RWPE1 (cell line): ENCODE data around the gene GTF3C4.

Source experiments
- CTCF ChIA-PET: fragments of 350-600 bp; sonication (Branson Sonifier 250); formaldehyde crosslinking; extraction: SDS; loops from one replicate; lab custom pipeline; 2021; lab: Yijun Ruan, JAX
- POLR2A ChIA-PET: fragments of 400-600 bp; formaldehyde crosslinking; extraction: SDS; loops from one replicate; lab custom pipeline; 2020; ENCODE audit warnings: antibody characterized with exemption; ENCODE audit not compliant: low non-redundant PET; lab: Yijun Ruan, JAX
- DNase-seq: peaks from one replicate; pipeline ENCODE4 v3.0.0; 2012; ENCODE audit warnings: low spot score
- H3K27ac ChIP-seq: fragments of 450-650 bp; 2 replicates; pipeline ENCODE4 v1.5.1; 2017
- CTCF ChIP-seq: fragments of 450-650 bp; conservative IDR thresholded peaks from 2 replicates; pipeline ENCODE4 v1.5.1; 2017; ENCODE audit warnings: low read depth, mild to moderate bottlenecking

The GTF3C4 gene

GRCh38 chr9:132637351-132637750 lies 32.9 kb upstream of the GTF3C4 start:
- POLR2A ChIA-PET: no interaction called here
- TF ChIP-seq CTCF: no peak
- CTCF ChIA-PET: no interaction called here
- H3K27ac ChIP-seq: no peak overlapping the region
- no peak for DNase-seq

- TF ChIP-seq CTCF: no peak
- ChIA-PET CTCF (no interaction called here), POLR2A (no interaction called here)
- no peak for DNase-seq
- H3K27ac ChIP-seq: no peak overlapping the region
Measured at GRCh38 chr9:132637801-132638200, 32.5 kb upstream of the GTF3C4 start.

GRCh38 chr9:132638240-132638639 lies 32.0 kb upstream of the GTF3C4 start:
- POLR2A ChIA-PET: no interaction called here
- CTCF ChIA-PET: no interaction called here
- TF ChIP-seq CTCF: no peak
- DNase-seq: no peak
- no peak overlapping the region for H3K27ac ChIP-seq

- ChIA-PET POLR2A (no interaction called here), CTCF (interaction anchor here (0.7 kb wide), 1 partner anchor 1490 kb away, joined by 5 read pairs; no protein-coding TSS in a partner anchor)
- no peak for DNase-seq
- no peak overlapping the region; the same call in 1 of the 2 replicates for H3K27ac ChIP-seq
- no peak for TF ChIP-seq CTCF
Measured at GRCh38 chr9:132639322-132639721, 30.9 kb upstream of the GTF3C4 start.

- POLR2A ChIA-PET: no interaction called here
Measured at GRCh38 chr9:132641216-132641615, 29.0 kb upstream of the GTF3C4 start.

GRCh38 chr9:132644251-132644650 lies 26.0 kb upstream of the GTF3C4 start:
- no peak; the same call in 1 of the 2 replicates for TF ChIP-seq CTCF
- H3K27ac ChIP-seq: no peak overlapping the region
- DNase-seq: no peak
- ChIA-PET CTCF (interaction anchor here (0.6 to 0.7 kb wide), 3 partner anchors 9 to 232 kb away, joined by 3 to 4 read pairs (median 3); no protein-coding TSS in a partner anchor), POLR2A (no interaction called here)

More at GRCh38 chr9:132641216-132641615, 29.0 kb upstream of the GTF3C4 start:
- CTCF ChIA-PET: interaction anchor here (0.7 kb wide), 1 partner anchor 11 kb away, joined by 4 read pairs; no protein-coding TSS in a partner anchor
- no peak overlapping the region for H3K27ac ChIP-seq
- no peak for TF ChIP-seq CTCF
- DNase-seq: no peak
